Choroid plexus epithelial cell (primary cell): ENCODE measurements around the gene SEC61A2.
A peak's percentile ranks its signal among the peaks of the same experiment; 100 is the strongest.

ENCODE experiments used
- DNase-seq: peaks from one replicate; pipeline ENCODE4 v3.0.0-alpha.2; 2010; ENCODE audit warnings: low read depth
- H3K4me3 ChIP-seq: 2 replicates; pipeline ENCODE4 v1.5.1; 2011; ENCODE audit warnings: low read depth, mild to moderate bottlenecking, control low read depth, low read length, moderate library complexity
- TF ChIP-seq, protein P1 (sequence below): conservative IDR thresholded peaks from 2 replicates; pipeline ENCODE4 v1.5.1; 2011; ENCODE audit warnings: low read depth, mild to moderate bottlenecking, control low read depth, inconsistent platforms, low read length, moderate library complexity

SEC61A2 gene

DNA sequence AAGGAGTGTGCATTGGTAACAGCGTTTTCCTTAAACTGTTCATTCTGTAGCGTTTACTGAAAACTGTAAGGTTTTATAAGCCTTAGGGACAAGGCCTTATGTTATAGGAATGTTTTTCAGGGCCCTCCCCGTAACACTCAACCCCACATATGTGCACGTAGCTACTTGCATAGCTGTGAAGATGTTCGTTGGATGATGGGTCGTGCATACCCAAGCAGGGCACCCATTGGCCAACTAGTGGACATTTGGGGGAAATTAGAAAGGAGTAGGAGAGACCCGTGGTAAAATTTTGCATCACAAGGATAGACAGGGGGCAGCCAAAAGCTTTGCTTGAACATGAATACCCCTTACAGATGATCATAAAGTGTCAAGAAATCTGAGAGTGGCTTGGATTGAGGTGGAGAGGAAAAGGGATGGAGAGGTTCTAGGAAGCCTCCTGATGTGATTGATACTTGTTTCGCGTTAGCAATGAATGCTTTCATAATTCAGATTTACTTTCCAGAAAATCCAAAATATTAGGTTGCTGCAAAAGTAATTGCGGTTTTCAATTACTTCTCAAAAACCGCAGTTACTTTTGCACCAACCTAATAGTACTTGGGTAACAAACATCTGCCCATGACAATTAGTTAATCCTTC lies 878 bp downstream of the SEC61A2 start:
- peak; percentile 81 for DNase-seq
- H3K4me3 ChIP-seq, result peak overlapping the region; percentile 98
- TF ChIP-seq, protein P1, sequence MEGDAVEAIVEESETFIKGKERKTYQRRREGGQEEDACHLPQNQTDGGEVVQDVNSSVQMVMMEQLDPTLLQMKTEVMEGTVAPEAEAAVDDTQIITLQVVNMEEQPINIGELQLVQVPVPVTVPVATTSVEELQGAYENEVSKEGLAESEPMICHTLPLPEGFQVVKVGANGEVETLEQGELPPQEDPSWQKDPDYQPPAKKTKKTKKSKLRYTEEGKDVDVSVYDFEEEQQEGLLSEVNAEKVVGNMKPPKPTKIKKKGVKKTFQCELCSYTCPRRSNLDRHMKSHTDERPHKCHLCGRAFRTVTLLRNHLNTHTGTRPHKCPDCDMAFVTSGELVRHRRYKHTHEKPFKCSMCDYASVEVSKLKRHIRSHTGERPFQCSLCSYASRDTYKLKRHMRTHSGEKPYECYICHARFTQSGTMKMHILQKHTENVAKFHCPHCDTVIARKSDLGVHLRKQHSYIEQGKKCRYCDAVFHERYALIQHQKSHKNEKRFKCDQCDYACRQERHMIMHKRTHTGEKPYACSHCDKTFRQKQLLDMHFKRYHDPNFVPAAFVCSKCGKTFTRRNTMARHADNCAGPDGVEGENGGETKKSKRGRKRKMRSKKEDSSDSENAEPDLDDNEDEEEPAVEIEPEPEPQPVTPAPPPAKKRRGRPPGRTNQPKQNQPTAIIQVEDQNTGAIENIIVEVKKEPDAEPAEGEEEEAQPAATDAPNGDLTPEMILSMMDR, result peak; percentile 63

- no peak for DNase-seq
- TF ChIP-seq, protein P1, result no peak
- no peak overlapping the region for H3K4me3 ChIP-seq
Measured at GRCh38 chr10:12135631-12136030, 6.2 kb downstream of the SEC61A2 start.

DNA sequence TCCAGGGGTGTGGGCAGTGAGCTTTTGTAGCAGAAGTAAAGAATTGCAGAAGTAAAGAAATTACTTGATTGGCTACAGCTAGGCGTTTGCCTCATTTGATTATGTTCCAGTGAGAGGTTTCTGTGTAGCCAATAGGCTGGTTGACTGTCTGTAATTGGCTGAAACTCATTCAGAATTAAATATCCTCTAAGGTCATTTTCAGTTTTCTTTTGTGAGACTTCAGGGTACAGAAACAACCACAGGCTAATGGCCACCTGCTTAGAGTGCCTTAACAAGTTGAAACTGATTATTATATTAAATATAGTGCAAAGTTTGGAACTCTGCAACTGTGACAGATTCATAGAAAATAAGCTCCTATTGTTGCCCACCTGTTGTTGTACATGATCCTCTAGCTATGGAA lies 10.6 kb downstream of the SEC61A2 start:
- H3K4me3 ChIP-seq, result no peak overlapping the region
- TF ChIP-seq, protein P1, result no peak
- no peak for DNase-seq

- TF ChIP-seq, protein P1, result no peak
- DNase-seq, result no peak
- no peak overlapping the region for H3K4me3 ChIP-seq
Measured at GRCh38 chr10:12144538-12144937, 15.1 kb downstream of the SEC61A2 start.

DNA sequence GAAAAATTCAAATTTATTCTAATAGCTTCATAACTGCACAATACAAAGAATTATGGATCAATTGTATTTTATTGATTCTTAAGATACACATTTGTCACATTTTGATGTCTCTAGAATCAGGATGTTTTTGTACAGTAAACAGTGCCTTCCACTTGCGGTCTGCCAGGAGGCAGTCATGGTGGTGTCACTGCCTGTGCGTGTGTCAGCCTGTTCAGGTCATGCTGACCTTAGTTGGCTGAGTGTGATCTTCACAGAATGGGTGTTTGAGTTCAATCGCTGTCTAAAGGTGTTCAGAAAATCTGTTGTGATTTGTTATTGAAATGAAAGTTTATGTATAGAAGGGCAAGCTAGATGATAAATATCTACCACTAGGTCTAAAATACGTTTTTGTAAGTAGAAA lies 20.7 kb downstream of the SEC61A2 start:
- no peak overlapping the region for H3K4me3 ChIP-seq
- TF ChIP-seq, protein P1, result no peak
- no peak for DNase-seq

GRCh38 chr10:12154516-12154915 lies 25.0 kb downstream of the SEC61A2 start:
- DNase-seq, result no peak
- H3K4me3 ChIP-seq, result no peak overlapping the region
- TF ChIP-seq, protein P1, result no peak

DNA sequence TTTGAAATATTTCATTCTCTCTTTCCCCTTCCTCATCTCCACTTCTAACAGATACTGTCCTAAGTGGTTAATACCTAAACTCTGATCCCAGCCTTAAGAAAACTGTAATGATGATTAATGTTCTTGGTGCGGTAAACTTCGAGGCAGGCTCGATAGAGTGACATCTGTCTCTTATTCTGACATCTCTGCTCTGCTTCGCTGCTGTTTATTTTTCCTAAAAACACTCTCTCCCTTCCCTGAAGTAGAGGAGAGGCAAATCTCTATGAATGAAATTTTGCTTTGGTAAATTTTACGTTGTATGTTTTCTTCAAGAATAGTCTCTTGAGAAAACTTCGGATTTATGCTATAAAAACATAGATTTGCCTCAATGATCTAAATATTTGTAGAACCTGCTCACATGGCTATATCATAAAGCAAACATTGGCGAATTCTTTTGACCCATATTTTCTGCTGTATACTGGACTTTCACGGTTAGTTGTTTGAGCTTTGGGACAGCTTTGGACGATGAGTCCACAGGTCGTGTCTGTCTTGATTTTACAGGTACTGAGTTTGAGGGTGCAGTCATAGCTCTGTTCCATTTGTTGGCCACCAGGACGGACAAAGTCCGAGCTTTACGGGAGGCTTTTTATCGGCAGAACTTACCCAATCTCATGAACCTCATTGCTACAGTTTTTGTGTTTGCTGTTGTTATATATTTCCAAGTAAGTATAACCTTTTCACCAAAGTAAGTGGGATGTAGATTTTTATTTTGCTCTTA lies 27.1 kb downstream of the SEC61A2 start:
- no peak for DNase-seq
- H3K4me3 ChIP-seq, result no peak overlapping the region
- TF ChIP-seq, protein P1, result no peak
